Neural progenitor cell (in vitro differentiated cells): Measurements from ENCODE around the gene KRT79. TPM values are rescaled to one million over a fixed set of nuclear protein-coding genes. Genes with fewer than 3 reads are reported as not detected.

Experiments
- DNase-seq: peaks from one replicate; pipeline ENCODE4 v3.0.0-alpha.2; 2016; ENCODE audit warnings: low spot score
- H2AFZ ChIP-seq: fragments of 200-600 bp; sonication (generic); replicated peaks from 2 replicates; pipeline ENCODE4 v1.6.1; 2016; ENCODE audit warnings: antibody characterized with exemption
- H3F3A ChIP-seq: fragments of 200-600 bp; sonication (generic); 2 replicates; pipeline ENCODE4 v1.6.1; 2016; ENCODE audit warnings: antibody characterized with exemption, low read depth
- H3K27ac ChIP-seq: fragments of 200-600 bp; sonication (generic); 2 replicates; pipeline ENCODE4 v1.5.1; 2016; ENCODE audit warnings: mild to moderate bottlenecking
- H3K27me3 ChIP-seq: fragments of 200-600 bp; sonication (generic); 2 replicates; pipeline ENCODE4 v1.6.1; 2016; ENCODE audit warnings: mild to moderate bottlenecking, moderate library complexity
- H3K36me3 ChIP-seq: fragments of 200-600 bp; sonication (generic); 2 replicates; pipeline ENCODE4 v1.5.1; 2016
- H3K4me1 ChIP-seq: fragments of 200-600 bp; sonication (generic); 2 replicates; pipeline ENCODE4 v1.6.1; 2016; ENCODE audit warnings: mixed run types
- H3K4me2 ChIP-seq: fragments of 200-600 bp; sonication (generic); 2 replicates; pipeline ENCODE4 v1.6.1; 2016
- H3K4me3 ChIP-seq: fragments of 200-600 bp; sonication (generic); 2 replicates; pipeline ENCODE4 v1.5.1; 2016
- H3K79me2 ChIP-seq: fragments of 200-600 bp; sonication (generic); 2 replicates; pipeline ENCODE4 v1.6.1; 2016; ENCODE audit warnings: low read depth
- H3K9ac ChIP-seq: fragments of 200-600 bp; sonication (generic); 2 replicates; pipeline ENCODE4 v1.6.1; 2016
- H3K9me3 ChIP-seq: fragments of 200-600 bp; sonication (generic); 2 replicates; pipeline ENCODE4 v1.5.1; 2016; ENCODE audit warnings: low read depth
- H4K20me1 ChIP-seq: fragments of 200-600 bp; sonication (generic); 2 replicates; pipeline ENCODE4 v1.6.1; 2016; ENCODE audit warnings: low read depth
- H3K27ac Mint-ChIP-seq: 3 replicates; pipeline ENCODE4 v1.8.0; 2021; ENCODE audit warnings: mixed read lengths
- H3K27me3 Mint-ChIP-seq: 2 replicates; pipeline ENCODE4 v1.8.0; 2022; ENCODE audit warnings: low read depth, mild to moderate bottlenecking, inconsistent platforms, moderate library complexity, mixed read lengths; ENCODE audit not compliant: insufficient read depth
- H3K36me3 Mint-ChIP-seq: 3 replicates; pipeline ENCODE4 v1.8.0; 2021; ENCODE audit warnings: mixed read lengths
- H3K4me1 Mint-ChIP-seq: 3 replicates; pipeline ENCODE4 v1.8.0; 2021; ENCODE audit warnings: mixed read lengths
- H3K4me3 Mint-ChIP-seq: 3 replicates; pipeline ENCODE4 v1.8.0; 2021; ENCODE audit warnings: mild to moderate bottlenecking, moderate library complexity, mixed read lengths
- H3K9me3 Mint-ChIP-seq: 3 replicates; pipeline ENCODE4 v1.8.0; 2020; ENCODE audit warnings: mixed read lengths
- EZH2 ChIP-seq: fragments of 200-600 bp; sonication (generic); IDR thresholded peaks from 2 replicates; pipeline ENCODE4 v1.6.1; 2017; ENCODE audit warnings: antibody characterized with exemption, mild to moderate bottlenecking, moderate library complexity
- EZH2phosphoT487 ChIP-seq: fragments of 200-600 bp; sonication (generic); IDR thresholded peaks from 2 replicates; pipeline ENCODE4 v1.6.1; 2017; ENCODE audit warnings: antibody characterized with exemption
- total RNA-seq: library from RNA; depleted of rRNA; stranded (reverse); fragments of >200 nt; gene quantifications from 2 replicates; pipeline ENCODE4 v1.2.3, GENCODE V29; 2015; ENCODE audit warnings: low replicate concordance
- TF ChIP-seq, protein P1 (sequence below): fragments of 200-600 bp; sonication (generic); IDR thresholded peaks from 2 replicates; pipeline ENCODE4 v1.5.1; 2017; ENCODE audit warnings: antibody characterized with exemption, mild to moderate bottlenecking

The KRT79 gene
- total RNA-seq, 1 donor from 2014 or later: not detected

- Mint-ChIP-seq H3K9me3 (no peaks in the 10 kb centered on the region), H3K27me3 (peaks cover 3% of the 10 kb centered on the region), H3K4me3 (no peak overlapping the region), H3K4me1 (peaks cover 7% of the 10 kb centered on the region), H3K27ac (no peak overlapping the region), H3K36me3 (no peaks in the 10 kb centered on the region)
- H4K20me1 ChIP-seq: no peaks in the 10 kb centered on the region
- H3K27me3 ChIP-seq: no peaks in the 10 kb centered on the region
- H3F3A ChIP-seq: no peaks in the 10 kb centered on the region
- no peak overlapping the region for H3K9ac ChIP-seq
- no peaks in the 10 kb centered on the region for H3K36me3 ChIP-seq
- no peaks in the 10 kb centered on the region for H3K4me1 ChIP-seq
- H3K27ac ChIP-seq: no peak overlapping the region
- no peak for DNase-seq
- no peak overlapping the region for H3K4me3 ChIP-seq
- TF ChIP-seq EZH2phosphoT487: no peak
- TF ChIP-seq, protein P1, sequence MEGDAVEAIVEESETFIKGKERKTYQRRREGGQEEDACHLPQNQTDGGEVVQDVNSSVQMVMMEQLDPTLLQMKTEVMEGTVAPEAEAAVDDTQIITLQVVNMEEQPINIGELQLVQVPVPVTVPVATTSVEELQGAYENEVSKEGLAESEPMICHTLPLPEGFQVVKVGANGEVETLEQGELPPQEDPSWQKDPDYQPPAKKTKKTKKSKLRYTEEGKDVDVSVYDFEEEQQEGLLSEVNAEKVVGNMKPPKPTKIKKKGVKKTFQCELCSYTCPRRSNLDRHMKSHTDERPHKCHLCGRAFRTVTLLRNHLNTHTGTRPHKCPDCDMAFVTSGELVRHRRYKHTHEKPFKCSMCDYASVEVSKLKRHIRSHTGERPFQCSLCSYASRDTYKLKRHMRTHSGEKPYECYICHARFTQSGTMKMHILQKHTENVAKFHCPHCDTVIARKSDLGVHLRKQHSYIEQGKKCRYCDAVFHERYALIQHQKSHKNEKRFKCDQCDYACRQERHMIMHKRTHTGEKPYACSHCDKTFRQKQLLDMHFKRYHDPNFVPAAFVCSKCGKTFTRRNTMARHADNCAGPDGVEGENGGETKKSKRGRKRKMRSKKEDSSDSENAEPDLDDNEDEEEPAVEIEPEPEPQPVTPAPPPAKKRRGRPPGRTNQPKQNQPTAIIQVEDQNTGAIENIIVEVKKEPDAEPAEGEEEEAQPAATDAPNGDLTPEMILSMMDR: no peak
- TF ChIP-seq EZH2: no peak
- no peaks in the 10 kb centered on the region for H3K79me2 ChIP-seq
- no peaks in the 10 kb centered on the region for H3K9me3 ChIP-seq
- H2AFZ ChIP-seq: no peak overlapping the region
- H3K4me2 ChIP-seq: no peak overlapping the region
Observed at GRCh38 chr12:52829986-52830770, 3.9 kb downstream of the KRT79 start.

DNA sequence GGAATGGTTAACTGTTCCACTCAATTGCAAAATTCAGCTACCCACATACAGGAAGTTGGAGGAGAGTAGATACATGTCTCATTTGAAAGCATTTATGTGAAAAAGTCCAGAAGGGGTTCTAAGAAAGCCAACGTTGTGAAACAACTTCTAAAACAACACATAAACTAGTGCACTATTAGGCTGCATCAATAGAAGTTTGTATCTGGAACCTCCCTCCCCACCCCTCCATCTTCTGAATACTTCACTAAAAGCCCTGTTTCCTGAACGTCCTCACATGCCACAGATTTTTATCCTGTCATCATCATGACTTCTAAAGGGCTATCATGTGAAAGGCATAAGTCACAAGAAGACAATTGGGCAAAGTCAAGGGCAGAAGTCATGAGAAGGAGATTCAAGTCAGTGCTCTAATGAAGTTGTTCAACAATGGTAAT lies 5.5 kb downstream of the KRT79 start:
- no peaks in the 10 kb centered on the region for H3K36me3 ChIP-seq
- H4K20me1 ChIP-seq: no peaks in the 10 kb centered on the region
- no peak overlapping the region for H2AFZ ChIP-seq
- no peaks in the 10 kb centered on the region for H3F3A ChIP-seq
- H3K9me3 ChIP-seq: no peaks in the 10 kb centered on the region
- H3K4me3 ChIP-seq: no peak overlapping the region
- Mint-ChIP-seq H3K27me3 (peaks cover 5% of the 10 kb centered on the region), H3K9me3 (no peaks in the 10 kb centered on the region), H3K27ac (no peak overlapping the region), H3K4me3 (no peak overlapping the region), H3K36me3 (no peaks in the 10 kb centered on the region), H3K4me1 (peaks cover 7% of the 10 kb centered on the region)
- no peak overlapping the region for H3K27ac ChIP-seq
- H3K4me1 ChIP-seq: no peaks in the 10 kb centered on the region
- H3K79me2 ChIP-seq: no peaks in the 10 kb centered on the region
- H3K9ac ChIP-seq: no peak overlapping the region
- DNase-seq: no peak
- no peak overlapping the region for H3K4me2 ChIP-seq
- TF ChIP-seq EZH2: no peak
- TF ChIP-seq, protein P1: no peak
- TF ChIP-seq EZH2phosphoT487: no peak
- H3K27me3 ChIP-seq: no peaks in the 10 kb centered on the region

DNA sequence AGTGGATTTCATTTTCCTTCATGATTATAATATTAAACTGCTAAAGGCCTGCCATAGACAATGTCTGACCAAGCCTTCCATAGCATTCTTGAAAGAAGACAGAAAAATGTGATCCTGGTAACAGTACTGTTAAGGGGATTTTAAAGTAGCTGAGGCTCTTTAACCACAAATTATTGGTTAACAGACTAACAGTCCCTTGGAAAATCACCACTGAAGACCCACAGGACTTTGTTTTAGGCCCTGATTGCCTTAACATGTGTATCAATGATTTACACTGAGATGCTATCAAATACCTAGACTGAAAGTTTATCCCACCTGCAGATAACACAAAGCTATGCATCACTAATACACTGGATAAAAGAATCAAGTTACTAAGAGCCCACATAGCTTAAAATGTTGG lies 6.0 kb downstream of the KRT79 start:
- H3K9me3 ChIP-seq: no peaks in the 10 kb centered on the region
- no peaks in the 10 kb centered on the region for H3K27me3 ChIP-seq
- H3K27ac Mint-ChIP-seq: no peak overlapping the region
- H3K9ac ChIP-seq: no peak overlapping the region
- peaks cover 5% of the 10 kb centered on the region for H3K4me1 Mint-ChIP-seq
- H2AFZ ChIP-seq: no peak overlapping the region
- no peak overlapping the region for H3K4me2 ChIP-seq
- no peaks in the 10 kb centered on the region for H4K20me1 ChIP-seq
- H3K4me3 ChIP-seq: no peak overlapping the region
- no peaks in the 10 kb centered on the region for H3K9me3 Mint-ChIP-seq
- no peak overlapping the region for H3K4me3 Mint-ChIP-seq
- H3K79me2 ChIP-seq: no peaks in the 10 kb centered on the region
- H3K27me3 Mint-ChIP-seq: peaks cover 7% of the 10 kb centered on the region
- no peak for DNase-seq
- H3K36me3 ChIP-seq: no peaks in the 10 kb centered on the region
- no peaks in the 10 kb centered on the region for H3F3A ChIP-seq
- H3K27ac ChIP-seq: no peak overlapping the region
- TF ChIP-seq EZH2phosphoT487 (no peak), EZH2 (no peak)
- TF ChIP-seq, protein P1: no peak
- H3K4me1 ChIP-seq: no peaks in the 10 kb centered on the region
- no peaks in the 10 kb centered on the region for H3K36me3 Mint-ChIP-seq
